Measurements from ENCODE around the gene ADAMTS20.

GRCh38 chr12:43401096-43401495 lies 150.9 kb downstream of the ADAMTS20 start:
- TF ChIP-seq CTCF (conservative IDR thresholded peaks at IDR 0.05) (no peak), ZFX (IDR thresholded peaks at IDR 0.05) (no peak)
